CD4-positive, alpha-beta T cell treated with Interferon gamma for 1 hour (primary cell): ENCODE measurements around the gene TPX2.
"Not testable (repeated sequence)": the region's sequence is repeated elsewhere in the genome, so short reads cannot be mapped to it uniquely, and the experiment has no call there.

ENCODE experiments used
- DNase-seq: peaks from one replicate; pipeline ENCODE4 v3.0.0-alpha.2; 2020

Gene TPX2

DNA sequence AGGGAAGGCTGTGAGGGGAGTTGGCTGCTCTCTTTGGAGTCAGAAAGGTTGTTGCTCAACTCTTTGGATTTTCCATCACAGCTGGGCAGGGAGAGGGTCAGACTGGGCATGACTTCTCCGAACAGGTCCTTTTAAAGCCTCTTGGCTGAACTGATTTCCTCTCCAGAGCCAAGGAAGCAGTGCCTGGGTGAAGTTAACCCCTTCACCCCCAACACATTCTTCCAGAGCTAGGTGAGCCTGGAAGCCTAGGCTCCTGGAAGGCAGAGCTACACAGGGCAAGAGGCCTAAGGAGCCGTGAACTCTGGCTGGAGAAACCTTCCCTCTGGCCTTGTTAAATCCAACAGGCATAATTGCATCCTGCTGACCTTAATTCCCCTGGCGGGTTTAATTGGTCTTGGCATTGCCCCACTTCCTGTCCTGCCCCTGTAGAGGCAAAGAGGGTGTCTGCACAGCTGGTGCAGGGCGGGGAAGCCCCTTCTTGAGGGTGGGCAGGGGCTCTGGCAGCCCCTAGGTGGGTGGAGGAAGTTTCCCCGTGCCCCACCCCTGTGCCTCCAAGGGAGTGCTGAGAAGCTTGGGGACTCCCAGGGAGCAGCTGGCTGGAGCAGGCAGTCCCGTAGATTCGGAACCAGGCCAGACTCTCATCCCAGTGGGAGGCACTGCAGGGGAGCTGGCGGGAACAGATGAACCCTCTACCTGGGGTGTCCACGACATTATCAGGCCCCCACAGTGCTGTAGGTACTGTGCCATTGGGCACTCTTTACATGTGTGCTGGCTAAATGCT, 76.5 kb downstream of the TPX2 start:
- DNase-seq: no peak

DNA sequence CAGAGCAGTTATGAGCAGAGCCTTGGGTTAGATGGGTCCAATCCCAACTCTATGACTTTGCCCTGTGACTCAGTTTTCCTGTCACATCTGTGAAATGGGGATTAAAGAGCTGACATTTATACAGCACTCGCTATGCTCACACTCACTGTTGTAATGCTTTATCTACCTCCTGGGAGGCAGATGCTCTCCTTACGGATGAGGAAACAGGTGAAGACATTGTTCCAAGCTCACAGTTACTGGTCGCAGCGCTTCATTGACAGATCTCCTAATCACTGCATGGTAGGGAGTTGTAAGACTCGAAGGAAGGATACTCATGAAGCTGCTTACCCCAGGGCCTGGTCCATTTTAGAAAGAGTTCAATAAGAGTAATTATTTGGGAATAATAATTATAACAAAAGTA, 77.1 kb downstream of the TPX2 start:
- no peak for DNase-seq

DNA sequence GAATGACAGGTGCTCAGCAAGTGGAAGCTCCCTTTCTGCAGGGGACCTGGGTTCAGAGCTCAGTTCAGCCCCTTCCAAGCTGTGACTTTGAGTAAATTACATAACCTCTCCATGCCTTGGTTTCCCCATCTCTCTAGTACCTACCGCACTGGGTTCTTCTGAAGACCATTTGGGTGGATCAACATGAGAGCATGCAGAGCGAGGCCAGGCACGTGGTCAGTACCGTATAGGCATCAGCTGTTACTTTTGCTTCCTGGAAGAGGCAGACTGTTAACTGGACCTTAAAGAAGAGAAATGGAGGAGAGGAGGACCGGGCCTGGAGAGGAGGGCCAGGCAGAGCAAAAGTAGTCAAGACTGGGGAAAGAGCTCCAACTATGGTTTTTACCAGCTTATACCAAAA, 78.4 kb downstream of the TPX2 start:
- DNase-seq: no peak

DNA sequence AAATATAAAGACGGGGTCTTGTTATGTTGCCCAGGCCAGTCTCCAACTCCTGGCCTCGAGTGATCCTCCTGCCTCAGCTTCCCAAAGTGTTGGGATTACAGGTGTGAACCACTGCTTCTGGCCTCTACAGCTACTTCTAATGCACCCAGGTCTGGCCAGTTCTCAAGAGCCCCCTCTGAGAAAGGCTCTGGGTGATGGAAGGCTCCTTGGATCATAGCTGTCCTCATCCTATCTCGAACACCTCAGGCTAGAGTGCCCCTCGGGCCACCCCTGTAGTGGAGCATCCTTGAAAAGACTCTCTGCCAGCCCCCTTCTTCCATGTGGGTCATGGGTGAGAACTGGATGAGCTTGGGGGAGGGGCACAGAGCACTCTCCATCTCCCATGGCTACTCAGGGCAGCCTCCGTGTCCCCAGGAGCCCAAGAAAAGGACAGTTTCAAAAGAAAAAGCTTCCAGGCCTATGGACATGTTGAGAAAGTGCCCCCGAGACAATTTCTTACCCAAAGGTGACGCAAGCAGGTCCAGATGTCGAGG, 79.4 kb downstream of the TPX2 start:
- no peak for DNase-seq

DNA sequence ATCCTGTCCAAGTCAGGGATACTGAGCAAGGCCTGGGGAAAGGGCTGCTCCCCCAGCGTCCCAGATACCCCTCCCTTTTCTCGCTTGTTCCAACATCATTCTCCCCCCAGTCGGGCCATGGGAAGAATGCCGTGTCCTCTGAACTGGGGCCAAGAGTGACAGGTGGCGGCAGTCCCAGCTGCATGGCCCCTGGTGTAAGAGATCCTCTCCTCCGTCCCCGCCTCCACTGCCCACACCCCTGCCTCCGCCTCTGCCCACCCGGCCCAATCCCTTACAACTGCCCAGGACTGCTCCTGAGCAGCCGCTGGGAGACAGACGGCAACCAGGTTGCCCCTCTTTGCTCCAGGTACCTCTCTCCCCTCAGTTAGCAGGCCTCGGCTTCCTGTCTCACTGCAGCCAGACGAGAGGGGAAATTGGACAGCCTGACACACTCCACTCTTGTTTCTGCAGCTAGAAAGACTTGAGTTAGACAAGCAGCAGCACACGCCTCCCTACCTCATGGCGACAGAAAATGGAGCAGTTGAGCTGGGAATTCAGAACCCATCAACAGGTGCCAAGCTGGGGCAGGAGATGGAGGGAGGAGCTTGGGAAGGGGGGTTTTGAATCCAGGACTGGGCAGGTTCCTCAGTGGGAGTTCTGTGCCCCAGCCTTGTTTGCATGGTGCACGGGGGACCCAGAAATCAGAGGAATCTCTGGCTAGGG, 80.1 kb downstream of the TPX2 start, which contains the start of gene MYLK2:
TSS of gene MYLK2 (plus strand) at position 274 of the 702 bp plus-strand sequence. CDS start at position 499, 225 bp downstream.
- no peak for DNase-seq

DNA sequence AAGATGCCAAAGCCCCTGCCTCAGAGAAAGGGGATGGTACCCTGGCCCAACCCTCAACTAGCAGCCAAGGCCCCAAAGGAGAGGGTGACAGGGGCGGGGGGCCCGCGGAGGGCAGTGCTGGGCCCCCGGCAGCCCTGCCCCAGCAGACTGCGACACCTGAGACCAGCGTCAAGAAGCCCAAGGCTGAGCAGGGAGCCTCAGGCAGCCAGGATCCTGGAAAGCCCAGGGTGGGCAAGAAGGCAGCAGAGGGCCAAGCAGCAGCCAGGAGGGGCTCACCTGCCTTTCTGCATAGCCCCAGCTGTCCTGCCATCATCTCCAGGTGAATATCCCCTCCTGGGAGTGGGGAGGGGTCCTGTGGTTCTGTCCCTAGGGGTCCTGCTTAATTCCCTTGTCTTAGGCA, 81.1 kb downstream of the TPX2 start:
- no peak for DNase-seq

DNA sequence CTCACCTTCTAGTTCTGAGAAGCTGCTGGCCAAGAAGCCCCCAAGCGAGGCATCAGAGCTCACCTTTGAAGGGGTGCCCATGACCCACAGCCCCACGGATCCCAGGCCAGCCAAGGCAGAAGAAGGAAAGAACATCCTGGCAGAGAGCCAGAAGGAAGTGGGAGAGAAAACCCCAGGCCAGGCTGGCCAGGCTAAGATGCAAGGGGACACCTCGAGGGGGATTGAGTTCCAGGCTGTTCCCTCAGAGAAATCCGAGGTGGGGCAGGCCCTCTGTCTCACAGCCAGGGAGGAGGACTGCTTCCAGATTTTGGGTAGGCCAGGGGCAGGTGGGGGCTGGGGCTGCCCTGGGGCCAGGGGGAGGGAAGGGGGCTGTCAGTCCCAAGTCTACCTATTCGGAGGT, 82.3 kb downstream of the TPX2 start:
- no peak for DNase-seq

DNA sequence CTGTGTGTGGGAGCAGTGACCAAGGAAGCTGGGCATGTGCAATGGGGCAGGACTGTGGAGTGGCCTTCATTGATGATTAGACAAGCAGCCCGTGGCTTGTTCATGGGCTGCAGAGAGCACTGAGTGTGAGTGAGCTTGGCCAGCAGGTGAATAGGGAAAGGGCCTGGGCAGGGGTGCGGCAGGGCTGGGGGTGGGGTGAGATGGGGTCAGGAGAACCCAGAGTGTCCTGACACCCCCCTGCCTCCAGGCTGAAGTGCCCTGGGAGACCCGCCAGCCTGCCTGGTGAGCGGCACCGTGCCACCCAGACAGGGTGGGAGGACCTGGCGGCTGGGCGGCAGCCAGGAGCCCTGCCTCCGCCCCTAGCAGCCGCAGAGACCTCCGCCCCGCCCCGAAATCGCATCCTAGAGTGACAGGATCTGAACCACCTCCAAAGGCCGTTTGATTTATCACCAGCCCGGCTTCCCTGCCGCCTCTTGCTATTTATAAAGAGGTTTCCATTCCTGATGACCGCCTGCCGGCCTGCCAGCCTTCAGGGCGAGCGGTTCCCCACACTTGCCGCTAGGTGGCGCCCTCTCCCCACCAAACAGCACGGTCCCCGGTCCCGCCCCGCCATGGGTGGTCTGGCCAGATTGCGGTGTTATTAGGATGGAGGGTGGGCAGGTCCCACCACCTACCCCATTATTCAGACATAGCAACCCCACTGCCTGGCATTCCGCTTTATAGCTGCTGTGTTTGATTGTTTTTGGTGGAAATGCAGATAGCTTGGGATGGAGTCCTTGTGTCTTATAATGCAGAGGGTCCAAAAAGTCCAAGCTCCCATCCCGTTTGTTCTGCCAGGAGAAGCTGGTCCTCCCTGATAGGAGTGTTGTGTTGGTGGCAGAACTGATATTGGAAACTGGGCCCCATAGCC, 83.6 kb downstream of the TPX2 start:
- DNase-seq: peak; percentile 63

DNA sequence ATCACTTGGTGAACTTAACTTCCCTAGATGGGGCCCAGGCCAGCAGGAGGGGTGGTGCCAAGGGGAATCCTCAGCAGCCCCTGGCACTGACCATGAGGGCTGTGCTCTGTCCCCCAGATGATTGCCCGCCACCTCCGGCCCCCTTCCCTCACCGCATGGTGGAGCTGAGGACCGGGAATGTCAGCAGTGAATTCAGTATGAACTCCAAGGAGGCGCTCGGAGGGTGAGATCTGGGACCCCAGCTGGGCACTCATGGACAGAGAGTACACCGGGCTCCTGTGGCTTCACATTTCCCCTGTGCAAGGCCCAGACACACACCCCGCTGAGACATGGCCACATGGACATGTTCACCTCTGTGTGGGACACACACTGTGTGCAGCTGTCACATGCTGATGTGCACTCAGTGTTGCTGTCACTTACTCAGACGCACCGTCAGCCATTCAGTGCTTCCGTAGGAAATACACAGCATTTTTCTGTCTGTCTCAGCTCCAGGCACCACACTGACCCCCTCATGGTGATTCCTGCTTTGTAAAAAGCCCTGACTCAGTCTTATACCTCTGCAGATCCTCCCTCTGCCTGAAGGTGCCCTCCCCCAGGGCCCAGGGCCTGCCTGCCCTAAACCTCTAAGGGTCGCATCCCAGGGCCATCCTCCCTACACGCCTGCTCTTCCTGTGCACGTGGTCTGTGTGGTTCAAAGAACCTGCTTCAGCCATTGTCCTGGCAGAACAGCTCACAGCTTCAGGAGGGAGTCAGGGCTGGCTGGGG, 84.5 kb downstream of the TPX2 start:
- DNase-seq: no peak

DNA sequence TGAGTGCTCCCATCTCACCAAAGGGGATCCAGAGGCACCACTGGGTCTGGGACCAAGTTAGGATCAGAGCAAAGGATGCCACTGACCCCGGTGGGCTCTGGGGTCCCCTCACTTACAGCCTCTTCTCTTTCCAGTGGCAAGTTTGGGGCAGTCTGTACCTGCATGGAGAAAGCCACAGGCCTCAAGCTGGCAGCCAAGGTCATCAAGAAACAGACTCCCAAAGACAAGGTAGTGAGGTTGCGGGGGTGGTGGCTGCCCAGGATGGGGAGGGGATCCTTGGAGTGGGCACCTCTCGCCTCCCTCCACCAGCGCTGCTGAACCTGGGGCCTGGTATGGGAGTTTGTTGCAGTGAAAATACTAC, 85.0 kb downstream of the TPX2 start:
- no peak for DNase-seq

DNA sequence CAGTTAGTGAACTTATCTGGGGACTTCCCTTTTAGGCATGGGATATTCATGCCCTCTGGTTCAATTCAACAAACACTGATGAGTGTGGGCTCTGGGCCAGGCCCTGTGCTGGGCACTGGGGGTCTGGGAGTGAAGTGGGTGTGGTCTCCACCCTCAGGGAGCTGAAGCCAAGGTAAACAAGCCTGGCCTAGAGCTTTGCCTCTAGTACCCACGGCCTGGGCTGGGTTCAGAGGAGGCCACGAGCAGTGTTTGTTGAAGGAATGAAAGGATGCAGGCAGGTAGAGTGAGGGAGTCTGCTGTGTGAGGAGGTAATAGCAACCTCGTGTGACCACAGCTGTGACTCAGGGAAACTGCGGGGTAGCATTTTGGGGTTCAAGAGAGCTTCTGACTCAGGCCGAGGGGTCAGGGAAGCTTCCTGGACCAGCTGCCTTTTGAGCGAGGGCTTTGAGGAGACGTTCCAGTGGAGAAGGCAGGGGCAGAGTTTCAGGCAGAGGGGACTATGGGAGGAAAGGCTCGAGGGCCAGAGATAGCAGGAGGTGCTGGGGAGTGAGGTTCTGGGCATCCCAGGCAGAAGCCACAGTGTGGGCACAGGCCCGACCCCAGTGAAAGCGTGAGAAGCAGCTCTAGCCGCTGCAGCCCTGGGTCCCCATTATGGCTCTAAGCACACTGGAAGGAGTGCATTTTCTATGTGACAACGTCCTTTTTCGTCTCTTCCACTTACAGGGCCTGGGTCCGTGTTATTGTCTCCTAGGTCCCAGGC, 85.6 kb downstream of the TPX2 start:
- no peak for DNase-seq

DNA sequence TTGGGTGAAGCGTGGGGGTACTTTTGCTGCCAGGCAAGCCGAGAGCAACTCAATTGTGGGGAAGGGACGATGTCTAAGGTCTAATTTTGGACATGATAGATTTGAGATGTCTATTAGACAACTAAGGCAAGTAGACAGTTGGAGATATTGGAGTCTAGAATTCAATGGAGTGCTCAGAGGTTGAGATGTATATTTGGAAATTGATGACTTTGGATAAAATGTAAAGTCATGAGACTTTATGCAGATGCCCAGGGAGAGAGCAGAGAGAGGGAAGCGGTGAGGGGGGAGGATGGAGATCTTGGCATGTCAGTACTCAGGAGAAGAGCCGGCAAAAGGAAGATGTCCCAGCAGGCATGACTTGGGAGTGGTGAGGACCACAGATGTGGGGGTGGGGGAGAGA, 87.0 kb downstream of the TPX2 start:
- DNase-seq: no peak

DNA sequence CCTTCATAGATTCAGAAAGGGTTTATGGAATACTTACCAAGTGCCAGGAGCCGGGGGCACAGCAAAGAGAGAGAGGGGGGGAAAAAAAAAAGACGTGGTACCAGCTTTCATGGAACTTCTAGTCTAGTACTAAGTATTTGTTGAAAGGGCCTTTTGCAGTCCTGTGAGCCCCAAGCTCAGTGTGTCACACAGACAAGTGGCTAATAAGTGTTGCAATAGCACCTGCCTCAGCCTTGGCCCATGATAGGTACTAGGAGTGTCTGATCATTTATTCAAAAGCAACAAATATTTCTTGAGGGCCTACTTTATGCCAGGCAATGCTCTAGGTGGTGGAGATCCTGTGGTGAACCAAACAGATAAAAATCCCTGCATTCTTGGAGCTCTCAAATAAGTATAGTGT, 88.0 kb downstream of the TPX2 start:
- DNase-seq: no peak

DNA sequence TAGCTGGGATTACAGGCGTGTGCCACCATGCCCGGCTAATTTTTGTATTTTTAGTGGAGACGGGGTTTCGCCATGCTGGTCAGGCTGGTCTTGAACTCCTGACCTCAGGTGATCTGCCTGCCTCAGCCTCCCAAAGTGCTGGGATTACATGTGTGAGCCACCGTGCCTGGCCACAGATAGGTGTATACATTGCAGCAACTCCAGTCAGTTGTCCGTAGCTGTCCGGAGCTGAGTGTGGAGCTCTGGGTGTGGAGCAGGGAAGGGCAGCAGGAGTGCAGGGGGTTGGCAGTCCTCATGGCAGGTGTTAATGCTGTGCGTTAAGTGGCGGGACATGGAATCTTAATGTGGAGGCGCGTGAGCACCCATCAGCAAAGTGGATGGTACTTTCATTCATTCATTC, 88.9 kb downstream of the TPX2 start:
- DNase-seq: not testable (repeated sequence)

DNA sequence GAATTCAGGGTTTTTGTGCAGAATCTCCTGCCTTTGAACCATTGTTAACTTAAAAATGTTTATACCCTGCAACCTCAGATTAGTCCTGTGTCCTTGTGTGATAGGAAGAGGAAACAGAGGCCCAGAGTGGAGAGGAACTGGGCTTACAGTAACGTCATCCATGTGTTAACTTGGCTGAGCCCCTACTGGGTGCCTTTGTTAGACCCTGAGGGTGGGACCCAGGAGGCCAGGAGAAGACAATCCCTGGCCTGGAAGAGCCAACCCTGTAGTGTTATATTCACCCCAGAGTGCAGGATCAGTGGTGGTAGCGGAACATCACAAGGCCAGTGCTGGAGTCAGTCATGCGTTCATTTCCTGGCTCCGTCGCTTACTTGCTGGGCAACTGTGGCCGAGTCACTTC, 90.6 kb downstream of the TPX2 start:
- no peak for DNase-seq

DNA sequence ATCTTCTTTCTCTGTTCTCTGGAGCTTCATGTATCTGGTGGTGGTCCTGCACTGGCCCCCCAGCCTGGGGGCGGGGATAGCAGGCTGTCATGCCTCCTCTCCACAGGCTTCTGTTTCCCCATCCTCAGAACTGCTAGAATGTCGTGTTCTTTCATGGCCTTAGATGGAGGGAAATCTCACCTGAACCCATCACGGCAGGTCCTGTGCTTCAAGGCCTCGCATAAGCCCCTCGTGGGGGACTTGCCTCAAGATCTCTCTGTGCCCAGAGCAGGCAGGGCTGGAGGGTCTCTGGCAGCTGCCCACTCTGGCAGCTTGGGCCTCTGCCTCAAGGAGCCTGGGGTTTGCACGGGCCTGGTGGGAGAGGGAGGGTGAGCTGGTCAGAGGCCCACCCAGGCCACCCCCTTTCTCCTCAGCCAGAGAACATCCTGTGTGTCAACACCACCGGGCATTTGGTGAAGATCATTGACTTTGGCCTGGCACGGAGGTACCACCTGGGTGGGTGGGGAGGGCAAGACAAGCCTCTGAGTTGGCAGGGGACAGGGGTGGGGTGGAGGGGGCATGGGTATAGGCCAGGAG, 91.4 kb downstream of the TPX2 start:
- DNase-seq: no peak

DNA sequence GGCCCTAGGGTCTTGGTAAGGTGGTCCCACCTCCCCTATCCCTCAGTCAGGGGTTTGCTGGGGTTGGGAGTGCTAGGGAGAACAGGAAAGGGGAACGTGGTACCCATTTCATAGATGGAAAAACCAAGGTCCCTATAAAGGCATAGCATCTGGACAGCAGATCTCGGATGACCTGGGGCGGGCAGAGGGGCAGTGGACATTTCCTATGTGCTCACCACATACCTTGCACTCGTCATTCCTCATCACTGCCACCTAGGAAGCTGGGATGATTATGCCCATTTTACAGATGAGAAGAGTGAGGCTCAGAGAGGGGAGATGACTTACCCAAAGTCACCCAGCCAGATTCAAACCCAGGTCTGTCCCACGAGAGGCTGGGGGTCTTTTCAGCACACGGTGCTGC, 92.1 kb downstream of the TPX2 start:
- DNase-seq: no peak

DNA sequence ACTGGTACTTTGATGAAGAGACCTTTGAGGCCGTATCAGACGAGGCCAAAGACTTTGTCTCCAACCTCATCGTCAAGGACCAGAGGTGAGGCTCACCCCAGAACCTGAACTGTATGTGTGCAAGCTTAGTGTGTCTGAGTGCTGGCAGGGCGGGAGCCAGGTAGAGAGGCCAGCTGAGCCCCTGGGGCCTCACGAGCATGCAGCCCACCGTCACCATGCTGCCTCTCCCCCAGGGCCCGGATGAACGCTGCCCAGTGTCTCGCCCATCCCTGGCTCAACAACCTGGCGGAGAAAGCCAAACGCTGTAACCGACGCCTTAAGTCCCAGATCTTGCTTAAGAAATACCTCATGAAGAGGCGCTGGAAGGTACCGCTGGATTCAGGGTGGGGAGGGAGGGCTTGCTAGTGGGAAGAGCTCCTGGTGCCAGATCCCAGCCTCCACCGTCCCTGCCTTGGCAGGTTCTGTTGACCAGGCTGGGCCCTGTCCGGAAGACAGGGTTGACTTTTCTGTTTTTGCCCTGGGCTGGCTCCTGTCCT, 92.7 kb downstream of the TPX2 start:
- no peak for DNase-seq

DNA sequence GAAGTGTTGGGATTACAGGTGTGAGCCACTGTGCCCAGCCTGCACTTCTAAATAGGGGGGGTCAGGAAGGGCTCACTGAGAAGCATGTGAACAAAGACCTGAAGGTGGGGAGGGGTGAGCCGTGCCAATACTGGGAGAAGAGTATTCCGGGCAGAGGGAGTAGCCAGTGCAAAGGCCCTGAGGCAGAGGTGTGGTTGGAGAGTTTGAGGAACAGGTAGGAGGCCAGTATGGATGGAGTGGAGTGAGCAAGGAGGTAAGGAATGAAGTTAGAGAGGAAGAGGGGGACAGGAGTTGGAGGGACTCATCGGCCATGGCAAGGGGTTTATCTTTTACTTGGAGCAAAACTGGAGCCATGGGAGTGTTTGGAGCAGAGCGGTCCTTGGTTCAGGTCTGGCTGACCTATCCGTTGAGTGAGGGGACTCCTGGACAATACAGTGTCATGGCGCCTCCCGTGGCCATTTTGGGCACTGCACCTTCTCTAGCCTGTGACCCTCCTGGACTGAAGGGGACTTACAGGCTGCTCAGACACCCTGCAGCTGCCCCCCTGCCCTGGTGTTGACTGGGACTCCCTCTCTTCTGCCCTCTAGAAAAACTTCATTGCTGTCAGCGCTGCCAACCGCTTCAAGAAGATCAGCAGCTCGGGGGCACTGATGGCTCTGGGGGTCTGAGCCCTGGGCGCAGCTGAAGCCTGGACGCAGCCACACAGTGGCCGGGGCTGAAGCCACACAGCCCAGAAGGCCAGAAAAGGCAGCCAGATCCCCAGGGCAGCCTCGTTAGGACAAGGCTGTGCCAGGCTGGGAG, 94.2 kb downstream of the TPX2 start:
- peak; percentile 28 for DNase-seq

DNA sequence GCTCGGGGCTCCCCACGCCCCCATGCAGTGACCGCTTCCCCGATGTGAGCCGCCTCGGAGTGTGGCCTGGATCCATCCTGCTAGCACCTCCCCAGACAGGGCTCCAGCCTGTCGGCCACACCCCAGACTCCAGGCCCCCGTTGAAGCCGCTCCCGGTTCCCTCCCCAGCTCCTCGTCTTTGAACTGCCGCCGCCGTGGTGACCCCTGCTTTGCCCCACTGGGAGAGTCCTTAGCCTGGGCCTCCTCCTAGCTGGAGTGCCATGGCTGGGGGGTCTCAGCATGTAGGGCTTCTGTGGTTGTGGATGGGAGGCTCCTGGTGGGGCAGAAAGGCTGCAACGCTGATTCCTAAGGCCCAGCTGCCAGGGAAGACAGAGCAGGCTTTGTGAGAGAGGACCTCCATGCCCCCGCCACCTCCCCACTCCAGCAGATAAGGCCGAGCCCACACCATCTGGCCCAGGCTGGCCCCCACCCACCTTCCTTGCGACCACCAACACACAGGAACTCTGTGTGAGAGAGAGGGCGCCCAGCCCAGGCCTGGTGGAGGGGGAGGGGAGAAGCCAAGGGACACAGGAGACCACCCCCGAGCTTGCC, 94.9 kb downstream of the TPX2 start:
- DNase-seq: no peak
